Left kidney (tissue), 2 donors: Measurements from ENCODE around the gene OIP5. TPM values are rescaled to one million over a fixed set of nuclear protein-coding genes. Genes with fewer than 3 reads are reported as not detected.
A peak's percentile ranks its signal among the peaks of the same experiment; 100 is the strongest.
"Not testable (repeated sequence)": the region's sequence is repeated elsewhere in the genome, so short reads cannot be mapped to it uniquely, and the experiment has no call there.

Experiments
- DNase-seq: peaks from one replicate; pipeline ENCODE4 v3.0.0-alpha.2; 2013
- polyA plus RNA-seq: library from polyadenylated mRNA; unstranded; fragments of 120-200 nt; gene quantifications from one replicate; pipeline ENCODE4 v1.2.1, GENCODE V29; 2013; ENCODE audit not compliant: insufficient read length

OIP5 gene
- polyA plus RNA-seq, 1 donor: 12.5 TPM

DNA sequence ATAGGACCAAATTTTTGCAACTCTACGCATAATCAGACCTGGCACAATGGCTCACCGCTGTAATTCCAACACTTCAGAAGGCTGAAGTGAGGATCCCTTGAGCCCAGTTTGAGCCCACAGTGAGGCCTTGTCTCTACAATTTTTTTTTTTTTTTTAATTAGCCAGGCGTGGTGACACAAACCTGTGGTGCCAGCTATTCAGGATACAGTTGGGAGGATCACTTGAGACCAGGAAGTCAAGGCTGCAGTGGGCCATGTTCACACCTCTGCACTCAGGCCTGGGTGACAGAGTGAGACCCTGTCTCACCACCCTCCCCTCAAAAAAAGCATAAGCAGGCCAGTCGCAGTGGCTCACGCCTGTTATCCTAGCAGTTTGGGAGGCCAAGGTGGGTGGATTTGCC is 24.7 kb downstream of the OIP5 start:
- DNase-seq: no peak

DNA sequence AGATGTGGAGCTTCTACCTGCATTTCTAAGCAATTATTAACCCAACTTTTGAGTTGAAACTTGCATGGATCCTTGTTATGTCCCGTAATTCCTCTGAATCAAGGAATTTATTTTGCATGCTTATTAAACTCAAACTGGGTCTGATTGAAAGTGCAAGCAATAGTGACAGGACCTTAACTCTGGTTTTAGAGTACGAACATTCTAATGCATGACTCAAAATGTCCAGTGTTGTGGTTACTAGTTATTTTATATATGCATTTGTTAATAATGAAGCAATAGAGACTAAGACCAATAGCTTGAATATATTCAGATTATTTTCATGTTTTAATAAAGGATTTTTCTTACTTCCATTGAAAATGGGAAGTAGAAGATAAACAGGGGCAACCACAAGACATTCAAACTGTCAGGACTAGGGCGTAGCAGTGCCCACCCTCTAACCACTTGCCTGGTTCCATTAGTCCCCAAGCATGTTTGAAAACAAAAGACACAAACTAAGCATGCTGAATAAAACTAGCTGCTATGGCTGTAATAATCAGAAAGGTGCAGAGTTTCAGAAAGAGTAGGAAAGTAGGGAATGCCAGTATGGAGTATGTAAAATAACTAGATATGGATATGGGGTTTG is 28.1 kb downstream of the OIP5 start:
- DNase-seq: no peak

- no peak for DNase-seq
Observed at GRCh38 chr15:41301587-41301986, 30.8 kb downstream of the OIP5 start.

GRCh38 chr15:41301139-41301538 is 31.3 kb downstream of the OIP5 start:
- DNase-seq: not testable (repeated sequence)

- DNase-seq: no peak
Observed at GRCh38 chr15:41292521-41292920, 39.9 kb downstream of the OIP5 start.

DNA sequence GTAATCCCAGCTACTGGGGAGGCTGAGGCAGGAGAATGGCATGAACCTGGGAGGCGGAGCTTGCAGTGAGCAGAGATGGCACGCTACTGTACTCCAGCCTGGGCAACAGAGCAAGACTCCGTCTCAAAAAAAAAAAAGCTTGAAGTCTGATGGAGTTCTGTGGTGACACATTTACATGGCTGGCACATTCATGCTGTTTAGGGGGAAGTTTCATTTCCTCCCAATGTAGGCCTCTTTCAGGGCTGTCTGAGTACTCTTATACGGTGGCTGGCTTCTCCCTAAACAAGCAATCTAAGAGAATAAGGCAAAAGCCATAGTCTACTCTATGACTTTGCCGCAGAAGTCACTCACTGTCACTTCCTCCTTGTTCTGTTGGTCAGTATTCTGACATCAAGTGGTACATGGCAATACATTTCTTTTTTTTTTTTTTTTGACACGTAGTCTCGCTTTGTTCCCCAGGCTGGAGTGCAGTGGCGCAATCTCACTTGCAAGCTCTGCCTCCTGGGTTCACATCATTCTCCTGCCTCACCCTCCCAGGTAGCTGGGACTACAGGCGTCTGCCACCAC is 41.2 kb downstream of the OIP5 start:
- DNase-seq: no peak

DNA sequence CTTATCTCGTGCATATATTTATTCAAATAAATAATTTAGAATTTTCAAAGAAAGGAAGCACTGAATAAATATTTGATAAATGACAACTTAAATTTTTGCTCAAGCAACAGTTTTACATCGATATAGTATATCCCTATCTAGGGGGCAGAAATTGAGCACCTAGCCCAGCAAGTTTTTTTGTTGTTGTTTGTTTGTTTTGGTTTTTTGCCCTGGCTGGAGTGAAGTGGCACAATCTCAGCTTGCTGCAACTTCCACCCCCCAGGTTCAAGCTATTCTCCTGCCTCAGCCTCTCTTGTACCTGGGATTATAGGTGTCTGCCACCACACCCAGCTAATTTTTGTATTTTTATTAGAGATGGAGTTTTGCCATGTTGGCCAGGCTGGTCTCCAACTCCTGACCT is 42.4 kb downstream of the OIP5 start:
- DNase-seq: no peak

DNA sequence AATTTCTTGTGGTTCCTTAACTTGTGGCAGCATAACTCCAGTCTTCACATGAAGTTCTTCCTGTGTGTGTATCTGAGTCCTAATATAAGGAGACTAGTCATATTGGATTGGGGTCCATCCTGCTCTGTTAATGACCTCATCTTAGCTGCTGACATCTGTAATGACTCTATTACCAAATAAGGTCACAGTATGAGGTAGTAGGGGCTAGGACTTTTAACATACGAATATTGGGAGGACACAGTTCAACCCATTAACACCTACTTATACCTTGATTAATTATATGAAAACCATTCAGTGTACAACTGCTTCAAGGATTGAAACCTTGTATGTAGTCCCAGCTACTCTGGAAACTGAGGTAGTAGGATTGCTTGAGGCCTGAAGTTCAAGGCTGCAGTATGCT is 43.9 kb downstream of the OIP5 start:
- no peak for DNase-seq

DNA sequence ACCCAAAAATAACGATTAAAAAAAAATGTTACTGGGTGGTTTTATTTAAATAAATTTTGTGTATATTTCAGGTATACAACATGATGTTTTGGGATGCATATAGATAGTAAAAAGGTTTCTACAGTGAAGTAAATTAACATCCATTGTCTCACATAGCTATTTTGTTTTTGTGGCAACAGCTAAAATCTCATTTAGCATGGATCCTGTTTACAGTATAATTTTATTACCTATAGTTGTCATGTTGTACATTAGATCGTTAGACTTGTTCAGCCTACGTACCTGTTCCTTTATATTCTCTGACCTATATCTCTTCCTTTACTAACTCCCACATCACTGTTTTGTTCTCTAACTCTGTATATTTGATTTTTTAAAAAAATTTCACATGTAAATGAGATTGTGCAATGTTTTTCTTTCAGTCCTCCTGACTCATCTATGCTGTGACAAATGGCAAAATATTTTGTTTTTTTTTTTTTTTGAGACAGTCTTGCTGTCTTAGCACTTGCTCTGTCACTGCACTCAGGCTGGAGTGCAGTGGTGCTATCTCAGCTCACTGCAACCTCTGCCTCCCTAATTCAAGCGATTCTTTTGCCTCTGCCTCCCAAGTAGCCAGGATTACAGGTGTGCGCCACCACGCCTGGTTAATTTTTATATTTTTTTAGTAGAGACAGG is 45.6 kb downstream of the OIP5 start:
- DNase-seq: no peak

- no peak for DNase-seq
Observed at GRCh38 chr15:41285285-41285684, 47.1 kb downstream of the OIP5 start.

GRCh38 chr15:41284427-41285177 is 47.8 kb downstream of the OIP5 start:
- peak; percentile 36 for DNase-seq

DNA sequence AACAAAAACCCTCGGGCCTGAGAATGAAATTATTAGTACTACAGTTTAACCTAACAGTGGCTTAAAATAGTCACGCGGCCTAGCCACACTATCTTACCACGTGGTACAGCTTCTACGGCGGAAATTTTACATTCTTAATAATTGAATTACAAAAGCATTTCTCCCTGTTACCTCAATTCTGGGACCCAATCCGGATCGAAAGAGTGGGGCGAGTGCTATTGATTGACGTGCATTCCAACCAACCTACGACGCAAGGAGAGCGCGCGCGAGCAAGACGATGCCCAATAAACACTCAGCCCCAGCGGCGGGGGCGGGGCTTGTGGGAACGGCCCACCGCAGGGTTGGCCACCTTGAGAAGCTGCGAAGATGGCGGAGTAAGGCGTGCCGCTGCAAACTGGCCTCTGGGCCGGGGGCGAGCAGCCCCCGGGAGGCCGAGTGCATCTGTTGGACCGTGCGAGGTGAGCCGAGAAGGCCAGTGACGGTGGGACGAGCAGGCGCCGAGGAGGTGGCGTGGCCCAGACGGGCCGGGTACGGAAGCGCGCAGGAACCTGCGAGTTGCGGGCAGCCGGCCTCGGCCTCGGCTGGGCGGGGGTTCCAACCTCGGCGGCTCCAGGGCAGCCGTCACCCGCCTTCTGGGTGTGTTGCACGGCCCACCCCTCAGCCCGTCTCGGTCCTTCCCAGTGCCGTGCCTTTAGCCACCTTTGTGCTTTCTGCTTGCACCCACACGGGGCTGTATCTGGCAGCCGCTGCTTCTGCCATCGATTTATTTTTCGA is 48.6 kb downstream of the OIP5 start:
- peak; percentile 99 for DNase-seq

GRCh38 chr15:41282980-41283652 is 49.3 kb downstream of the OIP5 start:
- not testable (repeated sequence) for DNase-seq

DNA sequence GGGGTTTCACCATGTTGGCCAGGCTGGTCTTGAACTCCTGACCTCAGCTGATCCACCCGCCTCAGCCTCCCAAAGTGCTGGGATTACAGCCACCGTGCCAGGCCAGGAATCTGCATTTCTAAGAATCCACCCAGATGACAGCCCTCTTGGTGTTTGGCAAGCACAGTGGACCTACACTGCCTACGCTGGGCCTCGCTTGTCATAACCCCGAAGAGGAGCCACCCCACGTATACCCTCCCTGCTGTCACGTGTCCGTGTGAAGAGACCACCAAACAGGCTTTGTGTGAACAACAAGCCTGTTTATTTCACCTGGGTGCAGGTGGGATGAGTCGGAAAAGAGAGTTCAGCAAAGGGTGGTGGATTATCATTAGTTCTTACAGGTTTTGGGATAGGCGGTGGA is 50.0 kb downstream of the OIP5 start:
- not testable (repeated sequence) for DNase-seq

GRCh38 chr15:41281236-41281635 is 51.2 kb downstream of the OIP5 start:
- DNase-seq: no peak

GRCh38 chr15:41279535-41280283 is 52.7 kb downstream of the OIP5 start:
- no peak for DNase-seq

DNA sequence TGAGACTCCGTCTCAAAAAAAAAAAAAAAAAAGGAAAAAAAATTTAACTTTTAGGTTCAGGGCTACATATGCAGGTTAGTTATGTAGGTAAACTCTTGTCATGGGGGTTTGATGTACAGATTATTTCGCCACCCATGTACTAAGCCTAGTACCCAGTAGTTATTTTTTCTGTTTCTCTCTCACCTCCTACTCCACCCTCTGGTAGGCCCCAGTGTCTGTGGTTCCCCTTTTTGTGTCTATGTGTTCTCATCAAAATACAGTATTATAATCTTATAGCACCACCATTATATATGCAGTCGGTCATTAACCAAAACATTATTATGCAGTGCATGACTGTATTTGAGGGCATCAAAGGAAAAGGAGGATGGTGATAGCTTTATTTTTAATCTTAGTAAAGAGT is 54.1 kb downstream of the OIP5 start:
- no peak for DNase-seq

- DNase-seq: no peak
Observed at GRCh38 chr15:41276831-41277230, 55.6 kb downstream of the OIP5 start.

GRCh38 chr15:41269887-41270286 is 62.5 kb downstream of the OIP5 start:
- DNase-seq: no peak

DNA sequence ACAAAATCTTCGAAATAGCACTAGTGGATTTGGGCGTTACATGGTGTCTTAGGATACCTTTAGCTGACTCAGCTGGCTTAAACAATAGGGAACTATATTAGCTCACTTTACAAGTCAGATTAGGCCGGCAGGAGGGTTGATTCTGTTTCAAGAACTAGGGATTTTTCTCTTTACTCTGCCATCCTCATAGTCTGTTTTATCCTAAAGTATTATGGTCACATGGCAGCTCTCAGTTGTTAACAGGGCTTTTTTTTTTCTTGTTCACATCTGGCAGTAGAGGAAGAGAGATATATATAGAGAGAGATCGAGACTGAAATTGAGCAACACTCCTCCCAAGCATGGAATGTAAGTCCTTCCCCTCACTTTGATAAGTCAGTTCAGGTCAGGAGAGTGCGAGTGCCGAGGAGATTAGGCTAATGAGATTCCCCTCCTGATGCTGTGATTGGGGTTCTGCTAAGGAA is 68.5 kb downstream of the OIP5 start:
- DNase-seq: no peak

DNA sequence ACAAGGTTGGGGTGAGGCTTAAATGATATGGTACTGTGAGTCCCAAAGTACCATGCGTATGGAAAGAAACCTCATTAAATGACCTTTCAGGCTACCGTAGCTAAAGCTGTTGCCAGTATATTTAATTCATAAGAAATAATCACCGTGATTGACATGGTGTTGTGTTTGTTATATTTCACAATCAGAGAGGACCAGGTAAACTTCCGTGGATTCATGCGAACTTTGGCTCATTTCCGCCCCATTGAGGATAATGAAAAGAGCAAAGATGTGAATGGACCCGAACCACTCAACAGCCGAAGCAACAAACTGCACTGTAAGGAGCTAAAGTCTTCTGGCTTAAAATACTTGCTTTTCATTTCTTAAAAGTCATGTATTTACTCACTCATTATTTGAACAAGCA is 69.8 kb downstream of the OIP5 start:
- DNase-seq: no peak
